ENCODE measurements around the gene GADD45A. TPM values are rescaled to one million over a fixed set of nuclear protein-coding genes. Genes with fewer than 3 reads are reported as not detected.
A peak's percentile ranks its signal among the peaks of the same experiment; 100 is the strongest.
"Not testable (repeated sequence)": the region's sequence is repeated elsewhere in the genome, so short reads cannot be mapped to it uniquely, and the experiment has no call there.

GADD45A gene
- total and polyA plus RNA-seq, 9 of the 15 experiments (the other 6 are each of a cell fraction or from before 2014, with no cell fraction given) = 21.3 to 156 (median 62.1) TPM

DNA sequence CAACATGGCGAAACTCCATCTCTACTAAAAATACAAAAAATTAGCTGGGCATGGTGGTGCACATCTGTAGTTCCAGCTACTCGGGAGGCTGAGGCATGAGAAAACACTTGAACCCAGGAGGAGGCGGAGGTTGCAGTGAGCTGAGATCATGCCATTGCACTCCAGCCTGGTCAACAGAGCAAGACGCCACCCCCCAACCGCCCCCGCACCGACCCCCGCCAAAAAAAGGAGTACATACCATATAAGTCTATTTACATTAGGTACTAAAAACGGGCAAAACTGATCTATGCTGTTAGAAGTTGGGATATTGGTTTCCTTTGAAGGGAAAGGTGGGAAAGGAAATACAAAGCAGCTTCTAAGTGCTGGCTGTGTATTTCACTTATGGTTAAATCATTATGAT, 45.3 kb downstream of the GADD45A start:
- H3K4me2 ChIP-seq (ENCODE audit: insufficient read depth, low read length); BruUV-seq (replicated peaks); H3K9ac ChIP-seq (ENCODE audit: insufficient read depth in 1 of 2, low read depth in 2 of 2, low read length in 2 of 2); ATAC-seq; intact Hi-C loops (cut with micrococcal nuclease); H3K36me3 ChIP-seq (ENCODE audit: control insufficient read depth, insufficient read depth, low read length); H4K20me1 ChIP-seq (replicated peaks; ENCODE audit: control insufficient read depth, insufficient read depth, low read length); in situ Hi-C loops (cut with MboI); H3K4me3 ChIP-seq; H3K79me2 ChIP-seq (ENCODE audit: control insufficient read depth, insufficient read depth, low read length); H3K27me3 ChIP-seq (ENCODE audit: control insufficient read depth in 2 of 2, insufficient read depth in 2 of 2, low read length in 2 of 2); H3K27ac ChIP-seq (ENCODE audit: extremely low read depth, low read depth, low read length); DNase-seq (ENCODE audit: extremely low read depth in 1 of 4, low spot score in 3 of 4); CTCF ChIA-PET (ENCODE audit: low intra/inter-chr PET ratio); FAIRE-seq; H3K9me1 ChIP-seq (ENCODE audit: control insufficient read depth, insufficient read depth, low read length); H3K9me3 ChIP-seq (replicated peaks; ENCODE audit: control insufficient read depth, insufficient read depth, low read depth, low read length): not testable (repeated sequence)
- Histone ChIP-seq H3K4me1 (replicated peaks in 1 of 2; ENCODE audit: control insufficient read depth in 2 of 2, insufficient read depth in 2 of 2, low read length in 2 of 2) (peaks cover 30 to 70% of the 10 kb centered on the region in 2 experiments), H2AFZ (ENCODE audit: low read depth, low read length) (peak overlapping the region; percentile 79)
- TF ChIP-seq EGR1 (conservative IDR thresholded peaks at IDR 0.05) (peak; percentile 70), DMBX1 (CRISPR knock-in tag; IDR thresholded peaks at IDR 0.05; ENCODE audit: borderline replicate concordance) (0 out of 2 replicates have a peak, but pooled peaks have one; percentile 36), CXXC5 (CRISPR knock-in tag; IDR thresholded peaks at IDR 0.05) (0 out of 2 replicates have a peak, but pooled peaks have one; percentile 6)
- POLR2A ChIA-PET = interaction anchor here (2.4 to 4.2 kb wide), 2 partner anchors 19 to 45 kb away, joined by 8 to 27 read pairs; partner anchors contain the start of gene GADD45A
- WGBS (ENCODE audit: insufficient coverage, low coverage, missing lambda C conversion rate) = 23% methylated on average over 7 of the region's 9 CpGs

DNA sequence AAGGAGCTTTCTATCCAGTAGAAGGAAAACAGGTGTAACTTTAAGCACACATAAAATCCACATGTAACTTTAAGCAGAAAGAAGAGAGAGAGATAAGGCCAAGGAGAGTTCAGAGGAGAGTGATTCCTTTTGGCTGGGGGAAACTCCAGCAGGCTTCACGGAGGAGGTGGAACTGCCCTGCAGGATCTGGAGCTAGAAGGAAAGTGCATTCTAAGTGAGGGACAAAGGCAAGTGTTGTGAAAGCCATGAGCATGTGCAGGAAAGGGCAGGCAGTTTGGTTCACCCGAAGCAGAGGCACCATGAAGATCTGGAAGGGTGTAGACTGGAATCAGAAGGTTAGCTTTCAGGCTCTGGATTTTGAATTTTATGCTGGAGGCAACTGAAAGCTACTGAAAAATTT, 46.3 kb downstream of the GADD45A start:
- BruUV-seq (replicated peaks) = no TSS peak
- TF ChIP-seq CBFA2T3 (IDR thresholded peaks at IDR 0.05) (0 out of 2 replicates have a peak, but pooled peaks have one; percentile 8), TBP (optimal IDR thresholded peaks at IDR 0.05; ENCODE audit: low read depth, low read length) (no peak), GATA2 (CRISPR knock-in tag; IDR thresholded peaks at IDR 0.05) (no peak), GATAD2A (IDR thresholded peaks at IDR 0.05) (no peak), ZNF324 (CRISPR knock-in tag; IDR thresholded peaks at IDR 0.05) (no peak), HDAC8 (tag; IDR thresholded peaks at IDR 0.05) (no peak), SMARCA5 (IDR thresholded peaks at IDR 0.05) (peak; percentile 68; the same call in 1 of the 2 replicates)
- TF ChIP-seq, protein P1, sequence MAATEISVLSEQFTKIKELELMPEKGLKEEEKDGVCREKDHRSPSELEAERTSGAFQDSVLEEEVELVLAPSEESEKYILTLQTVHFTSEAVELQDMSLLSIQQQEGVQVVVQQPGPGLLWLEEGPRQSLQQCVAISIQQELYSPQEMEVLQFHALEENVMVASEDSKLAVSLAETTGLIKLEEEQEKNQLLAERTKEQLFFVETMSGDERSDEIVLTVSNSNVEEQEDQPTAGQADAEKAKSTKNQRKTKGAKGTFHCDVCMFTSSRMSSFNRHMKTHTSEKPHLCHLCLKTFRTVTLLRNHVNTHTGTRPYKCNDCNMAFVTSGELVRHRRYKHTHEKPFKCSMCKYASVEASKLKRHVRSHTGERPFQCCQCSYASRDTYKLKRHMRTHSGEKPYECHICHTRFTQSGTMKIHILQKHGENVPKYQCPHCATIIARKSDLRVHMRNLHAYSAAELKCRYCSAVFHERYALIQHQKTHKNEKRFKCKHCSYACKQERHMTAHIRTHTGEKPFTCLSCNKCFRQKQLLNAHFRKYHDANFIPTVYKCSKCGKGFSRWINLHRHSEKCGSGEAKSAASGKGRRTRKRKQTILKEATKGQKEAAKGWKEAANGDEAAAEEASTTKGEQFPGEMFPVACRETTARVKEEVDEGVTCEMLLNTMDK (IDR thresholded peaks at IDR 0.05; ENCODE audit: borderline replicate concordance, insufficient read depth, low read depth, low read length, poor library complexity, severe bottlenecking) = no peak
- TF ChIP-seq, protein P2, sequence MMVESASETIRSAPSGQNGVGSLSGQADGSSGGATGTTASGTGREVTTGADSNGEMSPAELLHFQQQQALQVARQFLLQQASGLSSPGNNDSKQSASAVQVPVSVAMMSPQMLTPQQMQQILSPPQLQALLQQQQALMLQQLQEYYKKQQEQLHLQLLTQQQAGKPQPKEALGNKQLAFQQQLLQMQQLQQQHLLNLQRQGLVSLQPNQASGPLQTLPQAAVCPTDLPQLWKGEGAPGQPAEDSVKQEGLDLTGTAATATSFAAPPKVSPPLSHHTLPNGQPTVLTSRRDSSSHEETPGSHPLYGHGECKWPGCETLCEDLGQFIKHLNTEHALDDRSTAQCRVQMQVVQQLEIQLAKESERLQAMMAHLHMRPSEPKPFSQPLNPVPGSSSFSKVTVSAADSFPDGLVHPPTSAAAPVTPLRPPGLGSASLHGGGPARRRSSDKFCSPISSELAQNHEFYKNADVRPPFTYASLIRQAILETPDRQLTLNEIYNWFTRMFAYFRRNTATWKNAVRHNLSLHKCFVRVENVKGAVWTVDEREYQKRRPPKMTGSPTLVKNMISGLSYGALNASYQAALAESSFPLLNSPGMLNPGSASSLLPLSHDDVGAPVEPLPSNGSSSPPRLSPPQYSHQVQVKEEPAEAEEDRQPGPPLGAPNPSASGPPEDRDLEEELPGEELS (CRISPR knock-in tag; IDR thresholded peaks at IDR 0.05; ENCODE audit: borderline replicate concordance) = no peak

More for the DNA sequence above, 46.3 kb downstream of the GADD45A start:
- Histone ChIP-seq H3K36me3 (ENCODE audit: control insufficient read depth, insufficient read depth, low read length) (no peaks in the 10 kb centered on the region; the same call in 2 of the 3 replicates), H3K79me2 (ENCODE audit: control insufficient read depth, insufficient read depth, low read length) (no peaks in the 10 kb centered on the region), H3K4me1 (replicated peaks in 1 of 2; ENCODE audit: control insufficient read depth in 2 of 2, insufficient read depth in 2 of 2, low read length in 2 of 2) (peaks cover 34 to 76% of the 10 kb centered on the region in 2 experiments), H2AFZ (ENCODE audit: low read depth, low read length) (peak overlapping the region; percentile 79), H4K20me1 (replicated peaks; ENCODE audit: control insufficient read depth, insufficient read depth, low read length) (no peaks in the 10 kb centered on the region), H3K27ac (ENCODE audit: extremely low read depth, low read depth, low read length) (peak overlapping the region; percentile 4; the same call in 2 of the 3 replicates), H3K27me3 (ENCODE audit: control insufficient read depth in 2 of 2, insufficient read depth in 2 of 2, low read length in 2 of 2) (no peaks in the 10 kb centered on the region), H3K9ac (ENCODE audit: insufficient read depth in 1 of 2, low read depth in 2 of 2, low read length in 2 of 2) (peak overlapping the region; percentile 27 to 61; a peak in 2 of 4 replicates), H3K4me3 (no peak overlapping the region), H3K4me2 (ENCODE audit: insufficient read depth, low read length) (peak overlapping the region; percentile 13; the same call in 1 of the 2 replicates), H3K9me3 (replicated peaks; ENCODE audit: control insufficient read depth, insufficient read depth, low read depth, low read length) (no peaks in the 10 kb centered on the region), H3K9me1 (ENCODE audit: control insufficient read depth, insufficient read depth, low read length) (no peaks in the 10 kb centered on the region)
- 29% methylated on average over 2 of the region's 2 CpGs for WGBS (ENCODE audit: insufficient coverage, low coverage, missing lambda C conversion rate)
- CTCF ChIA-PET (ENCODE audit: low intra/inter-chr PET ratio) = no interaction called here
- intact Hi-C loops (cut with micrococcal nuclease) = no loop called here
- ATAC-seq (no peak), DNase-seq (ENCODE audit: extremely low read depth in 1 of 4, low spot score in 3 of 4) (no peak), FAIRE-seq (peak; percentile 35)
- in situ Hi-C loops (cut with MboI) = no loop called here
- POLR2A ChIA-PET = interaction anchor here (0.8 to 4.2 kb wide), 4 partner anchors 10 to 46 kb away, joined by 3 to 27 read pairs (median 6); partner anchors contain the start of gene GADD45A
